HEK293 (cell line): ENCODE results near the gene CSK.

Experiments
- EGR2 ChIP-seq: fragments of 450-650 bp; formaldehyde crosslinking; IDR thresholded peaks from 2 replicates; pipeline ENCODE4 v1.5.1; 2016; ENCODE audit warnings: low read depth, missing biosample characterization, missing genetic modification characterization
- GLI4 ChIP-seq: fragments of 450-650 bp; formaldehyde crosslinking; IDR thresholded peaks from 2 replicates; pipeline ENCODE4 v1.5.1; 2016; ENCODE audit warnings: missing biosample characterization, missing genetic modification characterization
- HIC1 ChIP-seq: fragments of 450-650 bp; formaldehyde crosslinking; IDR thresholded peaks from 2 replicates; pipeline ENCODE4 v1.5.1; 2016; ENCODE audit warnings: missing biosample characterization, missing genetic modification characterization
- PRDM1 ChIP-seq: fragments of 450-650 bp; formaldehyde crosslinking; IDR thresholded peaks from 2 replicates; pipeline ENCODE4; 2016; ENCODE audit warnings: missing biosample characterization, missing genetic modification characterization
- RBAK ChIP-seq: fragments of 450-650 bp; formaldehyde crosslinking; IDR thresholded peaks from 2 replicates; pipeline ENCODE4 v1.5.1; 2016; ENCODE audit warnings: missing biosample characterization, missing genetic modification characterization
- ZBTB7A ChIP-seq: fragments of 450-650 bp; formaldehyde crosslinking; IDR thresholded peaks from 2 replicates; pipeline ENCODE4 v1.5.1; 2016; ENCODE audit warnings: low read depth, missing biosample characterization, missing genetic modification characterization
- ZEB2 ChIP-seq: fragments of 450-650 bp; formaldehyde crosslinking; IDR thresholded peaks from 2 replicates; pipeline ENCODE4 v1.5.1; 2016; ENCODE audit warnings: missing biosample characterization, missing genetic modification characterization
- ZNF133 ChIP-seq: fragments of 450-650 bp; formaldehyde crosslinking; IDR thresholded peaks from 2 replicates; pipeline ENCODE4 v1.5.1; 2016; ENCODE audit warnings: missing biosample characterization, missing genetic modification characterization
- ZNF202 ChIP-seq: fragments of 450-650 bp; formaldehyde crosslinking; IDR thresholded peaks from 2 replicates; pipeline ENCODE4 v1.5.1; 2016; ENCODE audit warnings: missing biosample characterization, missing genetic modification characterization, borderline replicate concordance
- ZNF280D ChIP-seq: fragments of 450-650 bp; formaldehyde crosslinking; IDR thresholded peaks from 2 replicates; pipeline ENCODE4 v1.5.1; 2016; ENCODE audit warnings: missing biosample characterization, missing genetic modification characterization
- ZNF366 ChIP-seq: fragments of 450-650 bp; formaldehyde crosslinking; conservative IDR thresholded peaks from 2 replicates; pipeline ENCODE4 v1.5.1; 2016; ENCODE audit warnings: missing biosample characterization, missing genetic modification characterization
- ZNF37A ChIP-seq: fragments of 450-650 bp; IDR thresholded peaks from 2 replicates; pipeline ENCODE4 v1.5.1; 2018; ENCODE audit warnings: missing biosample characterization, missing genetic modification characterization
- ZNF391 ChIP-seq: fragments of 450-650 bp; formaldehyde crosslinking; IDR thresholded peaks from 2 replicates; pipeline ENCODE4 v1.5.1; 2016; ENCODE audit warnings: low read depth, missing biosample characterization, missing genetic modification characterization, borderline replicate concordance
- ZNF433 ChIP-seq: fragments of 450-650 bp; formaldehyde crosslinking; IDR thresholded peaks from 2 replicates; pipeline ENCODE4 v1.5.1; 2016; ENCODE audit warnings: missing biosample characterization, missing genetic modification characterization, low read depth
- ZNF529 ChIP-seq: fragments of 450-650 bp; formaldehyde crosslinking; IDR thresholded peaks from 2 replicates; pipeline ENCODE4 v1.5.1; 2017; ENCODE audit warnings: missing genetic modification characterization, missing biosample characterization; ENCODE audit not compliant: insufficient replicate concordance
- ZNF768 ChIP-seq: fragments of 450-650 bp; formaldehyde crosslinking; IDR thresholded peaks from 2 replicates; pipeline ENCODE4 v1.5.1; 2018; ENCODE audit warnings: missing biosample characterization, mild to moderate bottlenecking, missing genetic modification characterization
- ZNF792 ChIP-seq: fragments of 450-650 bp; formaldehyde crosslinking; IDR thresholded peaks from 2 replicates; pipeline ENCODE4 v1.5.1; 2016; ENCODE audit warnings: missing biosample characterization, missing genetic modification characterization
- ZNF837 ChIP-seq: fragments of 450-650 bp; formaldehyde crosslinking; IDR thresholded peaks from 2 replicates; pipeline ENCODE4 v1.5.1; 2016; ENCODE audit warnings: missing biosample characterization, missing genetic modification characterization
- ZSCAN23 ChIP-seq: fragments of 450-650 bp; formaldehyde crosslinking; IDR thresholded peaks from 2 replicates; pipeline ENCODE4 v1.5.1; 2016; ENCODE audit warnings: missing biosample characterization, missing genetic modification characterization
- ZSCAN30 ChIP-seq: fragments of 450-650 bp; IDR thresholded peaks from 2 replicates; pipeline ENCODE4 v1.5.1; 2018; ENCODE audit warnings: missing biosample characterization, mild to moderate bottlenecking, missing genetic modification characterization, moderate library complexity
- TF ChIP-seq, protein P1 (sequence below): fragments of 450-650 bp; formaldehyde crosslinking; IDR thresholded peaks from 2 replicates; pipeline ENCODE4 v1.5.1; 2016; ENCODE audit warnings: missing biosample characterization, missing genetic modification characterization
- TF ChIP-seq, protein P2 (sequence below): fragments of 450-650 bp; formaldehyde crosslinking; IDR thresholded peaks from 2 replicates; pipeline ENCODE4 v1.5.1; 2016; ENCODE audit warnings: missing biosample characterization, missing genetic modification characterization
- TF ChIP-seq, protein P3 (sequence below): fragments of 450-650 bp; formaldehyde crosslinking; IDR thresholded peaks from 2 replicates; pipeline ENCODE4 v1.5.1; 2016; ENCODE audit warnings: missing biosample characterization, missing genetic modification characterization

The CSK gene

DNA sequence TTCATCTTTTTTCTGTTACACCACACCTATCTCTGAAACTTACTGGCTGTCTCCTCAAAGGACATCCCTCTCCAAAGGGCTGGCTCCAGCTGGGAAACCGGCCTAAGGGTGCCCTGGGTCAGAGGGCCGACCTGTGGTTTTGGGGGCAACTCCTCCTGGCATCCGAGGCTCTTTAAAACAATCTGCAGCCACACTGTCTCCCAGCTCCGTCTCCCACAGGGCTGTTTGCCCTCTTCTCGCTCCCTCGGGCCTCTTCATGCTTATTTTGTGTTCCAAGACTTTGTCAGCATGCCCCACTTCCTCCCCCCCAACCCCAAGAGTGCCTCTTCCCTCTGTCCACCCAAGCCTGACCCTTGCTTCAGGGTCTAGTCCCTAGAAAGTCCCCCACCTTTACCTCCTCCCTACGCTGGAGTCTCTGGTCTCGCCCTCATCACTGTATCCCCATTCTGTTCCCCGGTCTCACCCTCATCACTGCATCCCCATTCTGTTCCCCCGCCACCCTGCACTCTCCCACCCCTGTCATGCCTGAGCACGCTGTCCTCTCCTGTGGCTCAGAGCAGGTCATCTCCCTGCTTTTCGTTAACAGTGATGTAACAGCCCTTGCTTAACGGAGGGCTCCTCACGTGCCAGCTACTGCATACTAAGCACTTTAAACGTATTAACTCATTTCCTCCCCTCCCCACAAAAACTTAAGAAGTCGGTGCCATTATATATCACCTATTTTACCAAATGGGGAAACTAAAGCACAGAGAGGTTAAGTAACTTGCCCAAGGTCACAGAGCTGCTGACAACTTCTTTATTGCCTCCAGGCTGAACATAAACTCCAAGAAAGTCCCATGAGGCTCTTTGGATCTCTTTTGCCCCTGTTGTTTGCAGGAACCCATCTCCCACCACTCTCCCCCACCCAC, 1.1 kb upstream of the CSK start (continued):
- no peak for TF ChIP-seq ZNF280D (tag by site-specific recombination)
- no peak for TF ChIP-seq ZNF792 (tag by site-specific recombination)
- TF ChIP-seq ZNF133 (tag by site-specific recombination), result no peak
- no peak for TF ChIP-seq ZBTB7A (tag by site-specific recombination)
- TF ChIP-seq, protein P1, sequence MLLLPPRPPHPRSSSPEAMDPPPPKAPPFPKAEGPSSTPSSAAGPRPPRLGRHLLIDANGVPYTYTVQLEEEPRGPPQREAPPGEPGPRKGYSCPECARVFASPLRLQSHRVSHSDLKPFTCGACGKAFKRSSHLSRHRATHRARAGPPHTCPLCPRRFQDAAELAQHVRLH (tag by site-specific recombination), result peak; percentile 63; the same call in 1 of the 2 replicates
- TF ChIP-seq HIC1, result no peak
- no peak for TF ChIP-seq ZNF202 (tag by site-specific recombination)
- TF ChIP-seq ZSCAN30 (tag by site-specific recombination), result no peak
- no peak for TF ChIP-seq ZNF37A (tag by site-specific recombination)
- no peak for TF ChIP-seq ZNF433
- TF ChIP-seq ZSCAN23 (tag by site-specific recombination), result no peak
- no peak for TF ChIP-seq PRDM1 (tag by site-specific recombination)
- TF ChIP-seq ZNF837 (tag by site-specific recombination), result no peak
- TF ChIP-seq, protein P2, sequence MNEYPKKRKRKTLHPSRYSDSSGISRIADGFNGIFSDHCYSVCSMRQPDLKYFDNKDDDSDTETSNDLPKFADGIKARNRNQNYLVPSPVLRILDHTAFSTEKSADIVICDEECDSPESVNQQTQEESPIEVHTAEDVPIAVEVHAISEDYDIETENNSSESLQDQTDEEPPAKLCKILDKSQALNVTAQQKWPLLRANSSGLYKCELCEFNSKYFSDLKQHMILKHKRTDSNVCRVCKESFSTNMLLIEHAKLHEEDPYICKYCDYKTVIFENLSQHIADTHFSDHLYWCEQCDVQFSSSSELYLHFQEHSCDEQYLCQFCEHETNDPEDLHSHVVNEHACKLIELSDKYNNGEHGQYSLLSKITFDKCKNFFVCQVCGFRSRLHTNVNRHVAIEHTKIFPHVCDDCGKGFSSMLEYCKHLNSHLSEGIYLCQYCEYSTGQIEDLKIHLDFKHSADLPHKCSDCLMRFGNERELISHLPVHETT, result 0 out of 2 replicates have a peak, but pooled peaks have one; percentile 37
- TF ChIP-seq ZNF529 (tag by site-specific recombination), result no peak
- peak; percentile 94; the same call in 1 of the 2 replicates for TF ChIP-seq ZNF768 (tag by site-specific recombination)
- TF ChIP-seq ZNF391, result no peak
- no peak for TF ChIP-seq ZEB2 (tag by site-specific recombination)
- TF ChIP-seq RBAK (tag by site-specific recombination), result no peak
- peak; percentile 61 for TF ChIP-seq EGR2 (tag by site-specific recombination)
- no peak for TF ChIP-seq ZNF366 (tag by site-specific recombination)
- TF ChIP-seq, protein P3, sequence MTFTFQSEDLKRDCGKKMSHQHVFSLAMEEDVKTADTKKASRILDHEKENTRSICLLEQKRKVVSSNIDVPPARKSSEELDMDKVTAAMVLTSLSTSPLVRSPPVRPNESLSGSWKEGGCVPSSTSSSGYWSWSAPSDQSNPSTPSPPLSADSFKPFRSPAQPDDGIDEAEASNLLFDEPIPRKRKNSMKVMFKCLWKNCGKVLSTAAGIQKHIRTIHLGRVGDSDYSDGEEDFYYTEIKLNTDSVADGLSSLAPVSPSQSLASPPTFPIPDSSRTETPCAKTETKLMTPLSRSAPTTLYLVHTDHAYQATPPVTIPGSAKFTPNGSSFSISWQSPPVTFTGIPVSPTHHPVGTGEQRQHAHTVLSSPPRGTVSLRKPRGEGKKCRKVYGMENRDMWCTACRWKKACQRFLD (tag by site-specific recombination), result no peak
- no peak for TF ChIP-seq GLI4
- TF ChIP-seq, all 188 proteins: peak for 5
